SK-N-SH (cell line): ENCODE measurements around the gene ARAF. TPM values are rescaled to one million over a fixed set of nuclear protein-coding genes. Genes with fewer than 3 reads are reported as not detected.

Source experiments
- CTCF ChIA-PET: fragments of 300-600, 350-600 bp; formaldehyde crosslinking; extraction: SDS; loops from one replicate; lab custom pipeline; 2021; lab: Yijun Ruan, JAX
- POLR2A ChIA-PET: fragments of 350-600 bp; sonication (Branson Sonifier 250); formaldehyde crosslinking; extraction: SDS; loops from one replicate; lab custom pipeline; 2020; ENCODE audit warnings: antibody characterized with exemption, inconsistent platforms; lab: Yijun Ruan, JAX
- DNase-seq: peaks from one replicate; pipeline ENCODE4 v3.0.0; 2012
- H2AFZ ChIP-seq: fragments of 200-600 bp; sonication (generic); 2 replicates; pipeline ENCODE4 v1.8.1; 2016; ENCODE audit warnings: antibody characterized with exemption, mild to moderate bottlenecking, low read depth
- H3F3A ChIP-seq: fragments of 200-600 bp; sonication (generic); replicated peaks from 2 replicates; pipeline ENCODE3; 2016; ENCODE audit warnings: antibody characterized with exemption, mild to moderate bottlenecking; ENCODE audit not compliant: insufficient read depth
- H3K27ac ChIP-seq, 2 experiments: fragments of 200-500 bp in 1 of 2; fragments of 200-600 bp in 1 of 2; sonication (Bioruptor generic) in 1 of 2; sonication (generic), shearing (Covaris generic) in 1 of 2; 2 replicates each; pipeline versions ENCODE4 v1.5.1 to v1.6.1; 2014 to 2016; ENCODE audit warnings: low read depth in 2 of 2, inconsistent platforms in 1 of 2, low read length in 1 of 2, mild to moderate bottlenecking in 1 of 2, mixed read lengths in 1 of 2
- H3K27me3 ChIP-seq: fragments of 200-600 bp; sonication (generic), shearing (Covaris generic); 2 replicates; pipeline ENCODE4 v1.6.1; 2016; ENCODE audit warnings: mixed run types; ENCODE audit not compliant: insufficient read depth
- H3K36me3 ChIP-seq, 2 experiments: fragments of 200-500 bp in 1 of 2; fragments of 200-600 bp in 1 of 2; sonication (Bioruptor generic) in 1 of 2; sonication (generic) in 1 of 2; replicated peaks in 1 of 2; 2 replicates each; pipeline versions ENCODE3 to v1.5.1; 2014 to 2016; ENCODE audit warnings: low read length in 1 of 2, mild to moderate bottlenecking in 1 of 2; ENCODE audit not compliant: insufficient read depth in 2 of 2, control insufficient read depth in 1 of 2
- H3K4me1 ChIP-seq, 2 experiments: fragments of 200-500 bp in 1 of 2; fragments of 200-600 bp in 1 of 2; sonication (Bioruptor generic) in 1 of 2; sonication (generic), shearing (Covaris generic) in 1 of 2; 2 replicates each; pipeline versions ENCODE4 v1.5.1 to v1.6.1; 2014 to 2016; ENCODE audit warnings: low read depth in 1 of 2, low read length in 1 of 2, mixed run types in 1 of 2; ENCODE audit not compliant: insufficient read depth in 2 of 2, control insufficient read depth in 1 of 2
- H3K4me2 ChIP-seq: fragments of 200-600 bp; sonication (generic), shearing (Covaris generic); 2 replicates; pipeline ENCODE4 v1.6.1; 2017; ENCODE audit warnings: mixed run types
- H3K4me3 ChIP-seq, 2 experiments: fragments of 200-500 bp in 1 of 2; fragments of 200-600 bp in 1 of 2; sonication (Bioruptor generic) in 1 of 2; sonication (generic), shearing (Covaris generic) in 1 of 2; 2 replicates each; pipeline versions ENCODE4 v1.5.1 to v1.8.1; 2014 to 2016; ENCODE audit warnings: low read depth in 2 of 2, inconsistent platforms in 1 of 2, low read length in 1 of 2, mild to moderate bottlenecking in 1 of 2, mixed read lengths in 1 of 2, moderate library complexity in 1 of 2
- H3K79me2 ChIP-seq: fragments of 200-600 bp; sonication (generic); 2 replicates; pipeline ENCODE4 v1.8.1; 2017; ENCODE audit warnings: mild to moderate bottlenecking; ENCODE audit not compliant: insufficient read depth
- H3K9ac ChIP-seq: fragments of 200-600 bp; sonication (generic); 2 replicates; pipeline ENCODE4 v1.6.1; 2017; ENCODE audit warnings: mixed run types
- H3K9me2 ChIP-seq: fragments of 200-600 bp; sonication (generic); 2 replicates; pipeline ENCODE4 v1.6.1; 2017; ENCODE audit warnings: mixed run types
- H3K9me3 ChIP-seq: fragments of 200-600 bp; sonication (generic); 2 replicates; pipeline ENCODE4 v1.6.1; 2017; ENCODE audit warnings: mixed run types, mild to moderate bottlenecking, moderate library complexity
- H4K20me1 ChIP-seq: fragments of 200-600 bp; sonication (generic); 2 replicates; pipeline ENCODE4 v1.6.1; 2017; ENCODE audit warnings: mild to moderate bottlenecking, mixed run types; ENCODE audit not compliant: insufficient read depth
- ELF1 ChIP-seq: IDR thresholded peaks from 2 replicates; pipeline ENCODE4 v1.4.0; 2012
- FOSL2 ChIP-seq: IDR thresholded peaks from 2 replicates; pipeline ENCODE4 v1.4.0; 2012; ENCODE audit warnings: low read depth, mild to moderate bottlenecking, moderate library complexity, borderline replicate concordance
- FOXJ3 ChIP-seq: sonication (generic); formaldehyde crosslinking; IDR thresholded peaks from 2 replicates; pipeline ENCODE4 v1.5.1; 2020; ENCODE audit warnings: mild to moderate bottlenecking, missing genetic modification reagents
- GABPA ChIP-seq: IDR thresholded peaks from 2 replicates; pipeline ENCODE4 v1.4.0; 2012; ENCODE audit warnings: low read depth, mild to moderate bottlenecking
- JUND ChIP-seq: IDR thresholded peaks from 2 replicates; pipeline ENCODE4 v1.4.0; 2012
- MEF2A ChIP-seq: IDR thresholded peaks from 2 replicates; pipeline ENCODE4 v1.4.0; 2012; ENCODE audit warnings: low read depth, borderline replicate concordance
- NFIC ChIP-seq: IDR thresholded peaks from 2 replicates; pipeline ENCODE4 v1.4.0; 2012; ENCODE audit warnings: borderline replicate concordance
- POLR2AphosphoS5 ChIP-seq: IDR thresholded peaks from 2 replicates; pipeline ENCODE4 v1.6.1; 2012; ENCODE audit warnings: low read depth, low read length
- RXRA ChIP-seq: IDR thresholded peaks from 2 replicates; pipeline ENCODE4 v1.4.0; 2012; ENCODE audit warnings: low read depth, mild to moderate bottlenecking, borderline replicate concordance
- WGBS: methylation state at CpG from one replicate; pipeline ENCODE4 v1.1.6; 2017; ENCODE audit warnings: low lambda C conversion rate; 5-methylcytosine and 5-hydroxymethylcytosine counted together
- polyA plus RNA-seq, 3 experiments: library from polyadenylated mRNA; depleted of rRNA; stranded (reverse); fragments of >200 nt; gene quantifications; 2 replicates each; pipeline ENCODE4 v1.2.3, GENCODE V29; 2012
- TF ChIP-seq, protein P1 (sequence below): fragments of 150-350 bp; IDR thresholded peaks from 2 replicates; pipeline ENCODE4 v1.6.1; 2017; ENCODE audit warnings: antibody characterized with exemption, low read length, low read depth, borderline replicate concordance
- TF ChIP-seq, protein P2 (sequence below): IDR thresholded peaks from 2 replicates; pipeline ENCODE4 v1.6.1; 2012; ENCODE audit warnings: mild to moderate bottlenecking, low read depth, low read length, moderate library complexity
- TF ChIP-seq, protein P3 (sequence below): IDR thresholded peaks from 2 replicates; pipeline ENCODE4 v1.4.0; 2012; ENCODE audit warnings: low read depth, borderline replicate concordance
- TF ChIP-seq, protein P4 (sequence below): fragments of 200-600 bp; sonication (generic); IDR thresholded peaks from 2 replicates; pipeline ENCODE4 v1.6.1; 2017; ENCODE audit warnings: antibody characterized with exemption, mild to moderate bottlenecking, moderate library complexity

The ARAF gene
- polyA plus RNA-seq, 1 of the 3 experiments (the other 2 are of a cell fraction) = 48.6 TPM

DNA sequence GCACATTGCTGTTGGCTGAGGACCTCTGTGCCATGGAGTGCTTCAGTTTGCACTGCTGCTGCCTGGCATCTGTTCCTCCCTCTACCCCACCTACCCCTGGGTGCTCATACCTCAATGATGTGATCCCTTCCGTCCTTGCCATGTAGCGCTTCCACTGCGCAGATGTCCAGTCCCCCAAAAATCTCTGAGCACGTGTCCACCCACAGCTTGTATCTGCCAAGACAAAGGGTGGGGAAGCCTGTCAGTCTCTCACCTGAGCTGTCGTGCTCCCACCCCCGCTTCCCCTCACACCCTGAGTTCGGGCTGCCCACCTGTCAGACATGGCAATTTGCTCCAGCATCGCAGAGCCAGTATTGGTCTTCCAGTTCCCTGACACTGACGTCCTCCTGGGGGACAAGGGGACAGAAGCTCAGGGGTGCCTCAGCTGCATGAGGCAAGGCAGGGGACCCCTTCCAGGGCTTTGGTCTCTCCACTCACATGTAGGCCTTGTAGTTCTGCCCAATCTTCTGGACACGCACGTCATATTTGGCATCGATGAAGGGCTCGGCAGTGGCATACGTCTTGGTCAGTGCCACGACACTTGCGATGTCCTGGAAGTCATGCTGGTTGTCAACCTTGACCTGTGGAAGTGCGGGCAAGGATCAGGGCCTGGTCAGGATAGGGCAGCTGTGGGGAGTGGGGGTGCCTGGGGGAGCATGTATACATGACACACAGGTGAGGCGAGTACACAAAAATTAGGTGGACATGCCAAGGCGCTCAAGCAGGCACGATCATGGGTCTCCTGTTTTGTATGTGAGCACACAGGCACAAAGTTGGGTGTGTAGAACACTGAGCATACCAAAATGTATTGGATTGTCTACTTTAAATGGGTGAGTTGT, 15.3 kb downstream of the ARAF start:
- Histone ChIP-seq H2AFZ (no peak overlapping the region), H3K36me3 (no peaks in the 10 kb centered on the region), H3K4me2 (no peak overlapping the region), H3K9me3 (no peaks in the 10 kb centered on the region), H3K9ac (no peak overlapping the region), H3K4me1 (no peaks in the 10 kb centered on the region), H3F3A (peaks cover 3% of the 10 kb centered on the region), H3K9me2 (no peaks in the 10 kb centered on the region), H3K27me3 (no peaks in the 10 kb centered on the region; the same call in 1 of the 2 replicates), H3K27ac (no peak overlapping the region), H3K79me2 (no peaks in the 10 kb centered on the region), H4K20me1 (no peaks in the 10 kb centered on the region), H3K4me3 (no peak overlapping the region)
- WGBS = 66% methylated on average over 15 of the region's 20 CpGs
- ChIA-PET CTCF (no interaction called here), POLR2A (no interaction called here)
- DNase-seq = no peak
- TF ChIP-seq, protein P1, sequence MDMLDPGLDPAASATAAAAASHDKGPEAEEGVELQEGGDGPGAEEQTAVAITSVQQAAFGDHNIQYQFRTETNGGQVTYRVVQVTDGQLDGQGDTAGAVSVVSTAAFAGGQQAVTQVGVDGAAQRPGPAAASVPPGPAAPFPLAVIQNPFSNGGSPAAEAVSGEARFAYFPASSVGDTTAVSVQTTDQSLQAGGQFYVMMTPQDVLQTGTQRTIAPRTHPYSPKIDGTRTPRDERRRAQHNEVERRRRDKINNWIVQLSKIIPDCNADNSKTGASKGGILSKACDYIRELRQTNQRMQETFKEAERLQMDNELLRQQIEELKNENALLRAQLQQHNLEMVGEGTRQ = no peak
- no peak for TF ChIP-seq FOXJ3
- TF ChIP-seq, protein P2, sequence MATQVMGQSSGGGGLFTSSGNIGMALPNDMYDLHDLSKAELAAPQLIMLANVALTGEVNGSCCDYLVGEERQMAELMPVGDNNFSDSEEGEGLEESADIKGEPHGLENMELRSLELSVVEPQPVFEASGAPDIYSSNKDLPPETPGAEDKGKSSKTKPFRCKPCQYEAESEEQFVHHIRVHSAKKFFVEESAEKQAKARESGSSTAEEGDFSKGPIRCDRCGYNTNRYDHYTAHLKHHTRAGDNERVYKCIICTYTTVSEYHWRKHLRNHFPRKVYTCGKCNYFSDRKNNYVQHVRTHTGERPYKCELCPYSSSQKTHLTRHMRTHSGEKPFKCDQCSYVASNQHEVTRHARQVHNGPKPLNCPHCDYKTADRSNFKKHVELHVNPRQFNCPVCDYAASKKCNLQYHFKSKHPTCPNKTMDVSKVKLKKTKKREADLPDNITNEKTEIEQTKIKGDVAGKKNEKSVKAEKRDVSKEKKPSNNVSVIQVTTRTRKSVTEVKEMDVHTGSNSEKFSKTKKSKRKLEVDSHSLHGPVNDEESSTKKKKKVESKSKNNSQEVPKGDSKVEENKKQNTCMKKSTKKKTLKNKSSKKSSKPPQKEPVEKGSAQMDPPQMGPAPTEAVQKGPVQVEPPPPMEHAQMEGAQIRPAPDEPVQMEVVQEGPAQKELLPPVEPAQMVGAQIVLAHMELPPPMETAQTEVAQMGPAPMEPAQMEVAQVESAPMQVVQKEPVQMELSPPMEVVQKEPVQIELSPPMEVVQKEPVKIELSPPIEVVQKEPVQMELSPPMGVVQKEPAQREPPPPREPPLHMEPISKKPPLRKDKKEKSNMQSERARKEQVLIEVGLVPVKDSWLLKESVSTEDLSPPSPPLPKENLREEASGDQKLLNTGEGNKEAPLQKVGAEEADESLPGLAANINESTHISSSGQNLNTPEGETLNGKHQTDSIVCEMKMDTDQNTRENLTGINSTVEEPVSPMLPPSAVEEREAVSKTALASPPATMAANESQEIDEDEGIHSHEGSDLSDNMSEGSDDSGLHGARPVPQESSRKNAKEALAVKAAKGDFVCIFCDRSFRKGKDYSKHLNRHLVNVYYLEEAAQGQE = no peak
- no peak for TF ChIP-seq GABPA

DNA sequence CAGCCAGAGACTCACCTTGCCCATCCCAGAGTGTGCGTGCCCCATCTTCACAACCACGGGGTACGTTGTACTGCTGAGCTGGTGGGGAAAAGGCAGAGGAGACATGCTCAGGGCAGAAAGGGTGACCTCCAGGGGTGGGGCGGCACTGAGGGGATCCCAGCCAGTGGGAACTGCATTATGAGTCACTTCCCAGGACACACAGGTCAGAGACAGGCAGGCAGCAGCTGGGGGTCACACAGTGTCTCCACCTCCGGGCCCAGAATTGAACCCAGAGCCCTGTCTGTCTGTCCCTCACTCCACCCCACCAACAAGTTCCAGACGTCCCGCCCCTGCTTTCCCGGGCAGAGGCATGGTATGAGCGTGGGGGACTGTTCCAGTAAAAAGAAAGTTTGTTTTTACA, 16.4 kb downstream of the ARAF start:
- Histone ChIP-seq H2AFZ (no peak overlapping the region), H3K4me3 (no peak overlapping the region), H3K36me3 (no peaks in the 10 kb centered on the region), H3K9me2 (no peaks in the 10 kb centered on the region), H3K4me1 (peaks cover 0 to 2% of the 10 kb centered on the region in 2 experiments; a peak in 1 of 4 replicates), H3K9me3 (no peaks in the 10 kb centered on the region), H3K27me3 (no peaks in the 10 kb centered on the region; the same call in 1 of the 2 replicates), H3K27ac (no peak overlapping the region), H3F3A (no peaks in the 10 kb centered on the region)
- 41% methylated on average over 5 of the region's 9 CpGs for WGBS
- CTCF ChIA-PET = no interaction called here
- TF ChIP-seq FOSL2 (no peak), POLR2AphosphoS5 (no peak), JUND (no peak), MEF2A (no peak), ELF1 (no peak), NFIC (no peak), GABPA (no peak), RXRA (no peak)
- TF ChIP-seq, protein P3, sequence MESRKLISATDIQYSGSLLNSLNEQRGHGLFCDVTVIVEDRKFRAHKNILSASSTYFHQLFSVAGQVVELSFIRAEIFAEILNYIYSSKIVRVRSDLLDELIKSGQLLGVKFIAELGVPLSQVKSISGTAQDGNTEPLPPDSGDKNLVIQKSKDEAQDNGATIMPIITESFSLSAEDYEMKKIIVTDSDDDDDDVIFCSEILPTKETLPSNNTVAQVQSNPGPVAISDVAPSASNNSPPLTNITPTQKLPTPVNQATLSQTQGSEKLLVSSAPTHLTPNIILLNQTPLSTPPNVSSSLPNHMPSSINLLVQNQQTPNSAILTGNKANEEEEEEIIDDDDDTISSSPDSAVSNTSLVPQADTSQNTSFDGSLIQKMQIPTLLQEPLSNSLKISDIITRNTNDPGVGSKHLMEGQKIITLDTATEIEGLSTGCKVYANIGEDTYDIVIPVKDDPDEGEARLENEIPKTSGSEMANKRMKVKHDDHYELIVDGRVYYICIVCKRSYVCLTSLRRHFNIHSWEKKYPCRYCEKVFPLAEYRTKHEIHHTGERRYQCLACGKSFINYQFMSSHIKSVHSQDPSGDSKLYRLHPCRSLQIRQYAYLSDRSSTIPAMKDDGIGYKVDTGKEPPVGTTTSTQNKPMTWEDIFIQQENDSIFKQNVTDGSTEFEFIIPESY = no peak
- TF ChIP-seq, protein P4, sequence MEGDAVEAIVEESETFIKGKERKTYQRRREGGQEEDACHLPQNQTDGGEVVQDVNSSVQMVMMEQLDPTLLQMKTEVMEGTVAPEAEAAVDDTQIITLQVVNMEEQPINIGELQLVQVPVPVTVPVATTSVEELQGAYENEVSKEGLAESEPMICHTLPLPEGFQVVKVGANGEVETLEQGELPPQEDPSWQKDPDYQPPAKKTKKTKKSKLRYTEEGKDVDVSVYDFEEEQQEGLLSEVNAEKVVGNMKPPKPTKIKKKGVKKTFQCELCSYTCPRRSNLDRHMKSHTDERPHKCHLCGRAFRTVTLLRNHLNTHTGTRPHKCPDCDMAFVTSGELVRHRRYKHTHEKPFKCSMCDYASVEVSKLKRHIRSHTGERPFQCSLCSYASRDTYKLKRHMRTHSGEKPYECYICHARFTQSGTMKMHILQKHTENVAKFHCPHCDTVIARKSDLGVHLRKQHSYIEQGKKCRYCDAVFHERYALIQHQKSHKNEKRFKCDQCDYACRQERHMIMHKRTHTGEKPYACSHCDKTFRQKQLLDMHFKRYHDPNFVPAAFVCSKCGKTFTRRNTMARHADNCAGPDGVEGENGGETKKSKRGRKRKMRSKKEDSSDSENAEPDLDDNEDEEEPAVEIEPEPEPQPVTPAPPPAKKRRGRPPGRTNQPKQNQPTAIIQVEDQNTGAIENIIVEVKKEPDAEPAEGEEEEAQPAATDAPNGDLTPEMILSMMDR = no peak
- TF ChIP-seq, all 33 proteins: peak for 0
- POLR2A ChIA-PET = no interaction called here
- H3K79me2 ChIP-seq = peaks cover 2% of the 10 kb centered on the region; the same call in 1 of the 2 replicates
- DNase-seq = no peak
- H3K9ac ChIP-seq = no peak overlapping the region
- H4K20me1 ChIP-seq = no peaks in the 10 kb centered on the region
- no peak overlapping the region for H3K4me2 ChIP-seq
